Measurements from ENCODE around the gene NANP. TPM values are rescaled to one million over a fixed set of nuclear protein-coding genes. Genes with fewer than 3 reads are reported as not detected.

NANP gene
- total and polyA plus RNA-seq, 2 of the 13 experiments (the other 11 are each of a cell fraction or from before 2014, with no cell fraction given) = 8.9 to 21.5 TPM

DNA sequence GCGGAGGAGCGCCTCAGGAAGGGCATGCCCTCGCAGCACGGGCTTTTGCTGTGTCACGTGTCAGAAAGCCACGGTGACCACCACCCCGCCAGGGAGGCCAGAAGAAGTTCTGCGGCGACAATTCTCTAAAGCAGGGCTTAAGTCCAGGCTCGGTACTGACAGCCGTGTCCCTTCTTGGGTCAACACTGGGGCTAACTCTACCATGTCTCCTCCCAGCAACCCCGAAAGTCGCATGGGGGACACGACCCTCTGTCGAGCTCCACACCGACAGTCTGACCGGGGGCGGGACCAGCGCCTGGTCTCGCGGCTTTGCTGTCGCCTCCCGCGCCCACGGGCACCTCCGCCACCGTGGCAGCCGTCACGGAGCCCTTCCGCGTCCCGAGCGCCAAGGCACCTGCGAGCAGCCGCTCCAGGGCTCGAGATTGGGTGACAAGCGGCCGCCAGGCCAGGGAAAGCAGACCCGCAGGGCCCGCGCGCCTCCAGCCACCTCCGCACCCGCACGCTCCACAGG, 534 bp downstream of the NANP start (continued):
- peak; percentile 86; the same call in 1 of the 2 replicates for TF ChIP-seq ZNF552 (CRISPR knock-in tag; IDR thresholded peaks at IDR 0.05; ENCODE audit: borderline replicate concordance)
- 0 out of 2 replicates have a peak, but pooled peaks have one; percentile 46 for TF ChIP-seq ZZZ3 (CRISPR knock-in tag; IDR thresholded peaks at IDR 0.05; ENCODE audit: borderline replicate concordance)
- TF ChIP-seq HOXA9 (CRISPR knock-in tag; IDR thresholded peaks at IDR 0.05; ENCODE audit: borderline replicate concordance) = no peak; the same call in 1 of the 2 replicates
- TF ChIP-seq MED8 (CRISPR knock-in tag; IDR thresholded peaks at IDR 0.05; ENCODE audit: insufficient replicate concordance) = peak; percentile 54
- 0 out of 2 replicates have a peak, but pooled peaks have one; percentile 40 for TF ChIP-seq ZNF776 (CRISPR knock-in tag; IDR thresholded peaks at IDR 0.05)
- no peak for TF ChIP-seq CEBPB (IDR thresholded peaks at IDR 0.05; ENCODE audit: borderline replicate concordance, low read depth, low read length)
- peak; percentile 77; the same call in 1 of the 2 replicates for TF ChIP-seq ZNF251 (CRISPR knock-in tag; IDR thresholded peaks at IDR 0.05)
- peak; percentile 100 for TF ChIP-seq ZNF354B (CRISPR knock-in tag; IDR thresholded peaks at IDR 0.05)
- no peak for TF ChIP-seq FOXC1 (CRISPR knock-in tag; IDR thresholded peaks at IDR 0.05; ENCODE audit: borderline replicate concordance)
- peak; percentile 12; the same call in 1 of the 2 replicates for TF ChIP-seq ZBTB20 (CRISPR knock-in tag; IDR thresholded peaks at IDR 0.05; ENCODE audit: borderline replicate concordance, low read depth)
- TF ChIP-seq, protein P1, sequence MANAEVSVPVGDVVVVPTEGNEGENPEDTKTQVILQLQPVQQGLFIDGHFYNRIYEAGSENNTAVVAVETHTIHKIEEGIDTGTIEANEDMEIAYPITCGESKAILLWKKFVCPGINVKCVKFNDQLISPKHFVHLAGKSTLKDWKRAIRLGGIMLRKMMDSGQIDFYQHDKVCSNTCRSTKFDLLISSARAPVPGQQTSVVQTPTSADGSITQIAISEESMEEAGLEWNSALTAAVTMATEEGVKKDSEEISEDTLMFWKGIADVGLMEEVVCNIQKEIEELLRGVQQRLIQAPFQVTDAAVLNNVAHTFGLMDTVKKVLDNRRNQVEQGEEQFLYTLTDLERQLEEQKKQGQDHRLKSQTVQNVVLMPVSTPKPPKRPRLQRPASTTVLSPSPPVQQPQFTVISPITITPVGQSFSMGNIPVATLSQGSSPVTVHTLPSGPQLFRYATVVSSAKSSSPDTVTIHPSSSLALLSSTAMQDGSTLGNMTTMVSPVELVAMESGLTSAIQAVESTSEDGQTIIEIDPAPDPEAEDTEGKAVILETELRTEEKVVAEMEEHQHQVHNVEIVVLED (CRISPR knock-in tag; IDR thresholded peaks at IDR 0.05; ENCODE audit: borderline replicate concordance) = no peak
- no peak for TF ChIP-seq RBFOX2 (IDR thresholded peaks at IDR 0.05; ENCODE audit: low read depth, low read length)
- peak; percentile 62; the same call in 1 of the 2 replicates for TF ChIP-seq MNT (IDR thresholded peaks at IDR 0.05)
- TF ChIP-seq PHF8 (CRISPR knock-in tag; IDR thresholded peaks at IDR 0.05) = peak; percentile 69
- TF ChIP-seq, protein P2, sequence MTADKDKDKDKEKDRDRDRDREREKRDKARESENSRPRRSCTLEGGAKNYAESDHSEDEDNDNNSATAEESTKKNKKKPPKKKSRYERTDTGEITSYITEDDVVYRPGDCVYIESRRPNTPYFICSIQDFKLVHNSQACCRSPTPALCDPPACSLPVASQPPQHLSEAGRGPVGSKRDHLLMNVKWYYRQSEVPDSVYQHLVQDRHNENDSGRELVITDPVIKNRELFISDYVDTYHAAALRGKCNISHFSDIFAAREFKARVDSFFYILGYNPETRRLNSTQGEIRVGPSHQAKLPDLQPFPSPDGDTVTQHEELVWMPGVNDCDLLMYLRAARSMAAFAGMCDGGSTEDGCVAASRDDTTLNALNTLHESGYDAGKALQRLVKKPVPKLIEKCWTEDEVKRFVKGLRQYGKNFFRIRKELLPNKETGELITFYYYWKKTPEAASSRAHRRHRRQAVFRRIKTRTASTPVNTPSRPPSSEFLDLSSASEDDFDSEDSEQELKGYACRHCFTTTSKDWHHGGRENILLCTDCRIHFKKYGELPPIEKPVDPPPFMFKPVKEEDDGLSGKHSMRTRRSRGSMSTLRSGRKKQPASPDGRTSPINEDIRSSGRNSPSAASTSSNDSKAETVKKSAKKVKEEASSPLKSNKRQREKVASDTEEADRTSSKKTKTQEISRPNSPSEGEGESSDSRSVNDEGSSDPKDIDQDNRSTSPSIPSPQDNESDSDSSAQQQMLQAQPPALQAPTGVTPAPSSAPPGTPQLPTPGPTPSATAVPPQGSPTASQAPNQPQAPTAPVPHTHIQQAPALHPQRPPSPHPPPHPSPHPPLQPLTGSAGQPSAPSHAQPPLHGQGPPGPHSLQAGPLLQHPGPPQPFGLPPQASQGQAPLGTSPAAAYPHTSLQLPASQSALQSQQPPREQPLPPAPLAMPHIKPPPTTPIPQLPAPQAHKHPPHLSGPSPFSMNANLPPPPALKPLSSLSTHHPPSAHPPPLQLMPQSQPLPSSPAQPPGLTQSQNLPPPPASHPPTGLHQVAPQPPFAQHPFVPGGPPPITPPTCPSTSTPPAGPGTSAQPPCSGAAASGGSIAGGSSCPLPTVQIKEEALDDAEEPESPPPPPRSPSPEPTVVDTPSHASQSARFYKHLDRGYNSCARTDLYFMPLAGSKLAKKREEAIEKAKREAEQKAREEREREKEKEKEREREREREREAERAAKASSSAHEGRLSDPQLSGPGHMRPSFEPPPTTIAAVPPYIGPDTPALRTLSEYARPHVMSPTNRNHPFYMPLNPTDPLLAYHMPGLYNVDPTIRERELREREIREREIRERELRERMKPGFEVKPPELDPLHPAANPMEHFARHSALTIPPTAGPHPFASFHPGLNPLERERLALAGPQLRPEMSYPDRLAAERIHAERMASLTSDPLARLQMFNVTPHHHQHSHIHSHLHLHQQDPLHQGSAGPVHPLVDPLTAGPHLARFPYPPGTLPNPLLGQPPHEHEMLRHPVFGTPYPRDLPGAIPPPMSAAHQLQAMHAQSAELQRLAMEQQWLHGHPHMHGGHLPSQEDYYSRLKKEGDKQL (CRISPR knock-in tag; IDR thresholded peaks at IDR 0.05; ENCODE audit: low read depth) = no peak
- no peak for TF ChIP-seq ZNF740 (CRISPR knock-in tag; IDR thresholded peaks at IDR 0.05)
- TF ChIP-seq MEF2D (CRISPR knock-in tag; IDR thresholded peaks at IDR 0.05) = peak; percentile 48; the same call in 1 of the 2 replicates
- peak; percentile 40; the same call in 1 of the 2 replicates for TF ChIP-seq ZNF510 (CRISPR knock-in tag; IDR thresholded peaks at IDR 0.05; ENCODE audit: low read depth)
- no peak for TF ChIP-seq KAT8 (CRISPR knock-in tag; IDR thresholded peaks at IDR 0.05)
- TF ChIP-seq ZFP90 (CRISPR knock-in tag; IDR thresholded peaks at IDR 0.05; ENCODE audit: borderline replicate concordance) = peak; percentile 20; the same call in 1 of the 2 replicates
- TF ChIP-seq NR2C2 (CRISPR knock-in tag; IDR thresholded peaks at IDR 0.05; ENCODE audit: borderline replicate concordance) = no peak; the same call in 1 of the 2 replicates

Data from HepG2 (cell line).